B cell (primary cell): ENCODE results near the gene TRAPPC2B.

ENCODE experiments used
- CTCF ChIP-seq: fragments of 200-600 bp; IDR thresholded peaks from one replicate; pipeline ENCODE4 v1.8.0; 2022; ENCODE audit warnings: antibody characterized with exemption, mild to moderate bottlenecking
- EZH2 ChIP-seq: IDR thresholded peaks from 2 replicates; pipeline ENCODE4 v1.6.1; 2012; ENCODE audit warnings: borderline replicate concordance, low read depth, mild to moderate bottlenecking, moderate library complexity, low read length; ENCODE audit not compliant: insufficient read depth, poor library complexity, severe bottlenecking

- TF ChIP-seq CTCF (no peak), EZH2 (no peak)
These were observed 41.6 kb upstream of the TRAPPC2B start for GRCh38 chr19:57321751-57322150.
